ENCODE results near the gene CD36.
A peak's percentile ranks its signal among the peaks of the same experiment; 100 is the strongest.

The CD36 gene

DNA sequence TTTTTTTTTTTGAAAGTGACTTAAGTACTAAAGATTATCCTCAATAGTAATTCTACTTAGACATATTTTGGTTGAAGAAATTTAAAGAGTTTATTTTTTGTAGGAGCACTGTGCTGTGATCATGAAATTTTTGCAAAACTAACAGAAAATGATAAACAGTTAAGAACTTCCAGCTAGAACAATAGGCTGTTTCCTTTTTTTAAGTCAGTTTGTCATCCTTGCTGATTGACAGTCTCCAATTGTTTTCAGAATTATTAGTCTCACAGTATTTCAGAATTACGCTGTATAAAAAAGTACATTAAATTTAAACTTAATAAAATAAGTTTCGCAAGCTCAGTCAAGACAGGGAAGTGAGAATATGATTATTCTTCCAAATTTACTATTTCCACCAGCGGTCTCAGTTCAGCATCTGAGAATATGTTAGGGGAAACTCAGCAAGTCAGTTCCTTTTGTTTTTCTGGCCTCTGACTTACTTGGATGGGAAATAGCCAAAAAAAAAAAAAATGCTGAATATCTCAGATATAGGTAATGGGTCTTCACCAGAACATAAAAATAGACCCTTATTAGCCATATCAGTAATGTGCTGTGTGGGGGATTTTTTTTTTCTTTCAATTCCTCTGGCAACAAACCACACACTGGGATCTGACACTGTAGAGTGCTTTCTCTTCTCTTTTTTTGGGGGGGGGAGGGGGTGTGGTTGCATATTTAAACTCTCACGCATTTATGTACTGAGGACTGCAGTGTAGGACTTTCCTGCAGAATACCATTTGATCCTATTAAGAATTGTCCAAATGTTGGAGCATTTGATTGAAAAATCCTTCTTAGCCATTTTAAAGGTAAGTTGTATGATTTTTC is at the start of gene CD36:
CD36 (plus strand) TSS at position 732 of the 855 bp plus-strand sequence. CDS start 8,099 bp downstream, outside the sequence.
- DNase-seq: peak; percentile 1

DNA sequence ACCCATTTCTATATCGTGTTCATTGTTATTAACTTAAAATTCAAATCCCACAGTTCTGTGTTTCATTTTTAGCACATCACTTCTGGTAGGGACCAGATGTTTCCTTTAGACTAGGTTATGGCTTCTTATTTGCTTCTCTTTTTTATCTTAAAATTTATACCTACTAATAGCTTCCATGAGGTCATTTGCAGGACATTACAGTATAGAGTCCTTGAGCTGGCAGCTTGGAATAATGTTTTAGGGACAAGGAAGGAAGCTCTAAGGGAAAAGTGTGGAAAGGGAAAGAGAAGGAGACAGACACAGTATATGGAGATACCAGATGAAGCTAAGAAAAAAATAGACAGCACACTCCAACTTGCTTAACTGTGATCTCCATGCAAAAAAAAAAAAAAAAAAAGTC is 48.8 kb upstream of the CD36 start:
- no peak for DNase-seq

DNA sequence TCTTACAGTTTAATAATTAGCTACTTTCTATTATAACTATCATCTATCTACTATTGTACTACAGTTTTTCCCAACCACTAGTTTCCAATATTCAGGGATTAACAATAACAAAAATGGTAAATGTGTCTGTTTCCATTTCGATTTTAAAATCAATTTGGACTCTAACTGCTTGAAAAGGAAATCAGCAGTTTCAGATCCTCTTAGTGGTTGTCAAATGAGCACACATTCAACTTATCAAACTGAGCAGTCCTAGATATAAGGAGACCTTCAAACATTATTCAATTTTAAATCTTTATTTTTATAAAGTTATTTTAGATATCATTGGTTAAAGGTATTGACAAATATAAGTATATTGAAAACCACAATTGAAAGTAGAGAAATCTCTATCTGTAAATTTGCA is 46.8 kb upstream of the CD36 start:
- no peak for DNase-seq

DNA sequence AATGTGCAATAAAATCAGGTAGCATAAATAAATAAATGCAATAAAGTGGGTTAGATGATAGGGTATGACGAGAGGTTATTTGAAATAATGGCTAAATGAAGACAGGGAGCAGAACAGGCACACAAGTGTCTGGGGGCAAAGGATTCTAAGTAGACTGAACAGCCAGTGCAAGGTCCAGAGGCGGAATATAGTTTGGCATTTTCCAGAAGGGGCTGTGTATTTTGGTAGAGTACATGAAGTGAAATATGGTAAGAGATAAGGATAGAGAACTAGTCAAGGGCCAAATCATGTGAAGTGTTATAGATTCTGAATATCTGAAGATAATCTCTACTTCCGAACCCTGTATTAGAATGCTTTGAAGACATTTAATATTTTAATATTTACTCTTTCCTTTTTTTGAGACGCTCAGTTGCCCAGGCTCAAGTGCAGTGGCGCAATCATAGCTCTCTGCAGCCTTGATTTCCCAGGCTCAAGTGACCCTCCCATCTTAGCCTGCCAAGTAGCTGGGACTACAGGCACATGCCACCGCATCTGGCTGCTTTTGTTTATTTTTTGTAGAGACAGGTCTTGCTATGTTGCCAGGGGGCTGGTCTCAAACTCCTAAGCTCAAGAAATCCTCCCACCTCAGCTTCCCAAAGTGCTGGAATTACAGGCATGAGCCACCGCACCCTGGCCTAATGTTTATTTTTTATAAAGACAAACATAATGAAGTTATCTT is 44.4 kb upstream of the CD36 start:
- no peak for DNase-seq

DNA sequence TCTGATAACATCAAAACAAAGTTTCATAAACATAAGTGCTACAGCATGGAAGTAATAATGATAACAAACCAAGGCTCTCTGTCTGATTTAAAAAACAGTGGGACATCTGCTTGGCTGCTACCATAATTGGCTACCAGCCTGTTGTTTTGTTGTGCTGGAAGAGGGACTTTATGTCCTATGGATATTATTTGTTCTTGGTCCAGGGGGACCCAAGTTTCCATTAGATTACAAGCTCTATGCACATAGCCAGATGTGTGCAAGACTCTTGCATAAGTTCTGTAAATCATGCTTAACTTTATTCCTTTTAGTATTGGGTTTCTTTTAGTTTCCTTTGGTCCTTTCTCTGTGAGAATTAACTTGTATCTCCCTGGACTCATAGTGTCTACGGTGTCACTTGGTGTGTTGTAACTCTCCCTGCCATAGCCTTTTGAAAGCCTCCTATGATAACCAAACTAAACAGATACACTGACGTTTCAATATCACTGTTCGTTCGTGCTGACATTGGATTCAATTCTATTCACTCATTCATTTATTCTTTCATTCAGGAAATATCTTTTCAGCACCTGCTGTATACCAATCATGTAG is 41.4 kb upstream of the CD36 start:
- DNase-seq: no peak

DNA sequence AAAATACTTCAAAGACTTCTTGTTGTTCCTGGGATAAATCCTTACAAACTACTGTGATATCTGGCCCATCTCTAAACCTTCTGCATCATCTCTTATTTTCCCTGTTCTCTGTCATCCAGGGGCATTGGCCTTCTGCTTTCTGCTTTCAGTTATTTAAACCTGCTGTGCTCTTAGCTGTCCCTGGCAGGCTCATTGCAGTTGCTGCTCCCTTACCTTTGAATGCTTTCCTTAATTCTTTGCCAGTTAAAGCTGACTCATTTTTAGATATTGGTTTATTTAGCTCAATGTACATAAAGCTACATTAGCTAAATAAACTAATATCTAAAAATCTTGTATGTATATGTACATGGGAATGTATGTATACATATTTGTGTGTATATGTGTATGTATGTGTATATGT is 40.6 kb upstream of the CD36 start:
- DNase-seq: no peak

DNA sequence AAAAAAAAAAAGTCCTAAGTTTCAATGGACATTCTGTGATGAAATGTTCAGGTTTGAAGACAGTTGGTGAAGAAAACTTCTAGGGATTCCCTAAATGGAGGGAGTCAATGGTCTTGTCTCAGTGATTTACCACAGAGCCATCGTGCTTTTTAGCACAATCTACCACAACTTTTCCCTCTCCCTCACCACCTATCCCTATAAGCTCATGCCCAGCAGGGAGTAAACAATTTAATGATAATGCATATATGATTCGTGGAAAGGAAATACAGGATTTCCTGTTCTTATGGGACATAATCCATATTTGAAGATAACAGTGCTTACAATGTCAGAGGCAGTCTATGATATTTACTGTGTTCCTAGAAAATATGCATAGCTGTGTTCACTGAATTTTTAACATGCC is 38.4 kb upstream of the CD36 start:
- no peak for DNase-seq

DNA sequence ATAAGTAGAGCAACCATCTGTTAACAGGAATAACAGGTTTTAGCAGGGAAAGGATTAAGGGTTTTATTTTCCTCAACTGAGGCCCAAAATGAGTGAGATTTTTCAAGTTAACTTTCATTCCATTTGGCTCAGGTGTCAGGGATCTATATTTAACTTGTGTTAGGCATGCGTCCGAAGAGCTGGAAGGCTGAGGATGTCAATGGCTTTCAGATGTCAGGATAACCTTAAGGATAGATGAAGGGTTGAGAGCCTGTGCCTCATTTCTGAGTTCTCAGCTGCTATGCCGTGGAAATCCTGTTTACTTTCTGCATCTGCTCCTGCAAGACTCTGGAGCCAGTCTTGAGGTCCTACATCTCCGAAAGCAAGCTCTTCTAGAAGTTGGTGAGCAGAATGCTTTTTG is 36.4 kb upstream of the CD36 start:
- DNase-seq: no peak

DNA sequence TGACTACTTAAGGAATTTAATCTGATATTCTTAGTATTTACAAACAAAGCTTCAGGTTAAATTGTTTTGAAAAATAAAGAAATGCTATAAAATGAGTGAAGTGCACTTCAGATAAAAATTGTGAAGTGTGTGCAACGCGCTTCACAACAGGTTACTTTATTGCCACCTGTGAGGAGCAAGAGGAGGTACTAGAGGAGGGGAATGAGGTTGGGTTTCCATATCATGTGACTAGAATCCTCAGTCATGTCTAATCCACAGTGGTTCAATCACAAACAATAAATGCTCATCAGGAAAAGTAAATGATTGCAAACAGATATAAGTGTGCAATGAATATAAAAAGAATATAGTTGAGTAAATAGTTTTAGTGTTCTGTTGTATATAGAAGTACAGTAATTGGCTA is 34.5 kb upstream of the CD36 start:
- DNase-seq: no peak

DNA sequence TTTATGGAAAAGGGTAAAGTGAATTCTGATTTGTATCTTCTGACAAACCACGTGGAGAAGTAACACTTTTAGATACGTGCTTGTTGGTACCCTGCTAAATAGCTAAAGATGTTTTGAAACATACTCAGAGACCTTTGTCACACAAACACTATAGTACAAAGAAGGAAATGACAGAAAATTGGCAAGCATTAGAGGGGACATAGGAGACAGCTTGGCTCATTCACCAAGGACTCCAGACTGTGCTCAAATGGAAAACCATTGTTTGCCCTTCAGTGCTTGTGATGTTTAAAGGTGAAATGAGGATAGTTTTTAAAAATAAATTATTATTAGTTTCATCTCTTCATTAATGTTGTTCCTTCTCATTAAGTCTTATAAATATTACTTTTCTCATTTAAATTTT is 34.0 kb upstream of the CD36 start:
- no peak for DNase-seq

DNA sequence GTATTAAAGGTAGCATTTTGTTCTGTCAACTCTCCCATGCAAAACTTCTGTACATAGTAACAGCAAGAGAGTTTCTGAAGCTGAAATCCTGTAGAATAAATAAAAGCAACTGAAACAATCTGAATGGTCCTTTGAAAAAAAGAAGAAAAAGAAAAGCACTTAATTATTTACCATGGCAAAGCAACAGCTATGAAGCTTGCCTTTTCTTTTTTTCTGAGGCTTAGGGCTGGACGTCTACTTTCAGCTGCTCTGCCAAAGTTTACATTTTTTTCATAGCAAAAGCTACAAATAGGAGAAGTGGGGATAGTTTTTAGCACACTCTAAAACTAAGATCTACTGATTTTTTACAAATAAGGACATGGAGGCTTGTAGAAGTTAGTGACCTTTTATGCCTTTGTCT is 31.3 kb upstream of the CD36 start:
- DNase-seq: no peak

DNA sequence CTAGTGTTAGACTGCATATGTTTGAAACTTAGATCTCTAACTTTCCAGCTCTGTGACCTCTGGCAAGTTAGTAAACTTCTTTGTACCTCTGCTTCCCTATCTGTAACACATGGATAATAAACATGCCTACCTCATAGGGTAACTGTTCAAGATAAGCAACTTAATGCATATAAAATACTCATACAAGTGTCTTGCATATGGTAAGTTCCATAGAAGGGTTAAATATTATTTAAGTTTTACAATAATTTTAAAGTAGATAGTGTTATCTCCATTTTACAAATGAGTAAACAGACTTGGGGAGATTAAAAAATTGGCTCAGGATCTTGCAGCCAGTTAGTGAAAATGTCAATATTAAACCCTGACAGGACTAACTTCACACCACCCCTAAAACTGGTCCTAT is 30.1 kb upstream of the CD36 start:
- no peak for DNase-seq

DNA sequence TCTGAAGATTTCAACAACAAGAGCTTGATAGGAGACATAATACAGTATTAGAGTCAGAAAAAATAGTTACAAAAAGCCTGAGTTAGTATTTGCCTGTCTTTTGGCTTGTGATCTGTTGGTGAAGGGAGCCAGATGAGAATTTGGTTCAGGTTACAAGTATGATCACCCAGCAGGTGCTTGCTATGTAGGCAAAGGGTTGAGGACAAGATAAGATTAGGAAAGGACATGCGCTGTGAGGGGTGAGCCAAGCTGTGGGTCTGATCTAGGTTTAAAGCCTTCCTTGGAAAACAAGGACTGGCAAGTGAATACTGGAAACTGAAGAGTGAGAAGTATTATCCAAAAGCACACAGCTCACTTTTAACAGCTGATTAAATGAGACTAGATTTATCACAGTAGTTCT is 28.7 kb upstream of the CD36 start:
- DNase-seq: no peak

DNA sequence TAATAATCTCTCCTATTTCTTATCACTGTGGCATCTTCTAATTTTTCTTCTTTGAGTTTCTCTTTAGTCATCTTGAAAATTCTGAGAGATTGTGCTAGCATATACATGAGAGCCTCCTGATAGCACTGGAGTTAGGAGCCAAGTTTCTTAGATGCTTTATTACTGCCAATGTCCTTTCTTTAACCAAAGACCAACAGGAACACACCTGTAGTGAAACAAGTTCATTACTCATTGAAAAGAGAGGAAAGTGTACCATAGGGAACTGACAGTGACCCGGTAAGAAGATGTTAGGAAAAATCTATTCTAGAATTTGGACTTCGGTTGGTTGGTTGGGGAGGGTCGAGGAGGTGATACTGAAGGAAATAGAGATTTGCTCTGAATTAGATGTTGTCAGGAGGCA is 27.1 kb upstream of the CD36 start:
- DNase-seq: no peak

DNA sequence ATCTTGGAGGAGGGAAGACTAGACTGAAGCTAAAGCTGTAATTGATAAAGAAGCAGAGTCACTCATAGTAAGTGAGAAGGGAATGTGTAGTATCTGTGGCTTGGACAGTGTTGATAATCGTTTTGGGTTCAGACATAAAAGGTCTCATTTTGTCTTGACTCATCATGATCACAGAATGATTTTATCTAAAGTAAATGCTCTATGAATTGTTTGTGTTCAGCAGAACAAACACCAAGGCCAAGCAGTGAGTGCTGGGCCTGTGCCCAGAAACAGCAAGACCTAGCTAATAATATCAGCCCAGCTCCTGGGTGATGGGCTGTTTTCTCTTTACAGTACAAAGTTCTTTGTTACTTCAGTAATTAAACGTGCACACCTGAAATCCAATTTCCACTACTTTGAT is 26.7 kb upstream of the CD36 start:
- no peak for DNase-seq

DNA sequence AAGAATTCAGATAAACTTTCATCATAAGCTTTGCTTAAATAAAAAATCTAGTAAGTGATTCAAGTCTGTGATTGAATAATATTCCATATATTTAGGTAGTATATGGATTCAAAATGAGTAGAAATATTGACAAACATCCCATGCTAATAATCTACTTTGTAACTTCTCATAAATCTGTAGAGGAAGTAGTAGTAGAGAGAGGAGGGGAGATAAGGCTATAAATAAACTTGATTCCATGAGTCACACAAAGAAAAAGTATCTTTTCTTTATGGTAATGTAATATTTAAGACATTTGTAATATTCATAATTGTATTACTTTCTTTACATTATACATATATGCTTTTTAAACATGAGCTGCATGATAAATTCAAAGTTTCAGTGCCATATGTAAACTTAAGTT is 25.6 kb upstream of the CD36 start:
- no peak for DNase-seq

DNA sequence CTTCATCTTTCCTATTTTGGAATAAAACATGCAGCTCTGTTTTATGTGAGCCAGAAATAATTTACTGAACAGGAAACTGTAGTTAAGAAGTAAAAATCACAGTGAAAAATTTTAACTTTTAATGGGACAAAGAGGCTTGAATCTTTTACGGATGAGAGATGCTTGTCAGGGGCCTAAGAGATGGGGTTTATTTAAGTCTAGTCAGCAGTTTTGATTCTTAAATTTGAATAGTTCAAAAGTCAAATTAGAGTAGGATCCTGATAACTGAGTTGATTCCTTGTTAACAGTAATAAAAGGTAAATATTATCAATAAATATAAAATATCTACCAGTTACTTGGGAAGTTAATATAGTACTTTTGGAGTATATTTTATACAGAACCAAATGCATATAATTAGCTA is 24.9 kb upstream of the CD36 start:
- DNase-seq: no peak

DNA sequence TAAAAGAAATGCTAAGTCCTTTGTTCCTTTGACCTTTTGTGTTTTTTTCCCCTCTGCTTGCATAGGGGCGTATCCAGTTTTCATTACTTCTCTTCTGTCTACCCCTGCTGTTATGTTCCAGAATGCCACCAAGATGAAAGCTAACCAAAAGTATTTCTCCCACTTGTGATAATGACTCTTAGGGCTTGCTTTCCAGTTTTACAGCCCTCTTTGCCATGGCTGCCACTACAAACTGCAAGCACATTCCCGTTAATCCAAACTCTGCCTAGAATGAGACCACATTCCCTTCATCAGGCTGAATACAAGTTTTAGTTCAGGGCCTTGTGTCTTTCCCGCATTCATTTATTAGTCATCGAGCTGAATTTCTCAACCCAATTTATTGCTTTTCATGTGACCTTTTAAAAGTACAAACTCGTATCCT is 23.6 kb upstream of the CD36 start:
- DNase-seq: no peak

DNA sequence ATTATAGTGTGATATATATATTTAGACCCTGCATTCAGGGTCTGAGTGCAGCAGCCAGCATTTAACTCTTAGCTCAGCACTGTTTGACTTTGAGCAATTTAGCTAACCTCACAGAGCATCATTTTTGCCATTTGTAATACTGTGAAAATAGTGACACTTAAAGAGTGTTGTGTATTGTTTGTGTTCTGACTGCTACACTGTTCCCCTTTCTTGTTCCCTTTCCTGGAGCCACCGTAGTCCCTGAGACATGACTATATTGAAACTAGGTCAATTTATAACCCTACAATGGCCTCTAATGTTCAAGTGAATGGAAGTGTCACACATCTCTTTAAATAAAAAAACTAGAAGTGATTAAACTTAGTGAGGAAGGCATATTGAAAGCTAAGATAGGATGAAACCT is 20.3 kb upstream of the CD36 start:
- DNase-seq: peak; percentile 1

DNA sequence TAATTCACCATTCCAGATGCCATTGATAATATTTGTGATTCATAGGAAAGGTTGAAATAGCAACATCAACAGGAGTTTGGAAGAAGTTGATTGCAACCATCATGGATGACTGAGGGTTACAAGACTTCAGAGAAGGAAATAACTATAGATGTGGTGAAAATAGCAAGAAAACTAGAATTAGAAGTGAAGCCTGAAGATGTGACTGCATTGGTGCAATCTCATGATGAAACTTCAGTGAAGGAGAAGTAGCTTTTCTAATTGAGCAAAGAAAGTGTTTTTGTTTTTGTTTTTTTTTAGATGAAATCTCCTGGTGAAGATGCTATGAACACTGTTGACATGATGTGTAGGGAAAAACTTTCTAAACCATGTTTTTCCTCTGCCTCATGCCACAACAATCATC is 18.7 kb upstream of the CD36 start:
- DNase-seq: no peak

DNA sequence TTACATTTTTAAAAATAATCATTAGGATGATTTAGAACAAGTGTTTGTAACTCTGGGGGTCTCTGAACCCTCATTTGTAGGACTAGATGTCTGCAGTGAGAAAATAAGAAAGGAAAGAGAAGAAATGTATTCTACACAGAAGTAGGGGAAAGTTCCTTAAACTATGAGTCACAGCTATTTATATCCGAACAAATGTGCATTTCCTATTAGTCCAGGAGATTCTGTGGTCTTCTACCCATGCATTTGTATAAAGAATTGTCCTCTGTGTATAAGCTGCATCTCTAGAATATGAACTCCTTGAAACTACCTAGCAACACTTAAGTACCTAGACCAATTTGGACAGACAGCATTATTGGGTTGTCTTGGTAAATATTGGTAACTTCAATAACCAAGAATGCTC is 15.9 kb upstream of the CD36 start:
- DNase-seq: no peak

DNA sequence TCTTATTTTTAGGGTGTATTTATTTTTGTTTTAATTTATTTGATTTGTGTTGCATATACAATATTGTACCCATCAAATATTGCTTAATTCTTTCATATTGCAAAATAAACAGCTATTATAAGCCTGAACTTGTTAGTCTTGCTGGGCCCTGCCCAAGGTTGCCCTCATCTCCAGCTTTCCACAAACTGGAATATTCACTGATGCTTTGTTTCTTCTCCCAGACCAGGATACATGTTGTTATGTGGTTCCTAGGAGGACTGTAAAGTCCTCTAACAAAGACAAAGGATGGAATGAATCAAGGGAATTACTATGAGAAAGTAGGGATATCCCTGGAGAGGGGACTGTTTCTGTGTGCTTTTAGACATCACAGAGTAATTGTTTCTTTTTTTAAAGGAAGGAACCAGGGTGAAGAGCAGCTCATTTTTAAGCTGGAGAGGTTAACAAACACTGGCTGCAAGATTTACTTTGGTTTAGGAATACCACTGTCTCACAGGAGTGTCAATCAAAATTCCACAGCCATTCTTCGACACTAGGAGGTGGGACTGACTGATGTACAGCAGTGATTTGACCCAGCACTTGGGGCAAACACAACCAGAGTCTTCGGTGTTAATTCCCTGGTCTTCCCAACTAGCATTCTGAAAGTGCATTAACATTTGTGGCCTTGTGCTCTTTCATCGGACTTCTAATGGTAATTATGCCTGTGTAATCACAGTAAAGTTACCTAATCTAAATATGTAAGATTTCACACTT is 14.8 kb upstream of the CD36 start:
- no peak for DNase-seq

DNA sequence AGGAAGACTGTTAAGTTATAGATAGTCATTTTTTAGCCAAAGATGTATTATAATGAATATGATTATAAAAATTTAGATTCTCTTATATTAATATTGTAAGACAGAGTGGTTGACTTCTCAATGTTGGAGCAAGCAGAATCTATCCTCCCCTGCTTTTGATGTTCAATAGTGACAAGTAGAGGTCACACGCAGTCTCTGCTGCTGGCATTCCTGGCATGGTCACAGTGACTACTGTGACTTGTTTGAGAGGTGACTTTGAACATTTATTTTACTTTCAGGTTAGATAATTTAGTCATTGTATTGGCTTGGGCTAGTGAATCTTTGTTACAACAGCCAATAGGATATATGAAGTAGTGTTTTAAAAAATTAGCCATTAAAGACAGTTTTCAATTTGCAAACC is 13.7 kb upstream of the CD36 start:
- DNase-seq: no peak

DNA sequence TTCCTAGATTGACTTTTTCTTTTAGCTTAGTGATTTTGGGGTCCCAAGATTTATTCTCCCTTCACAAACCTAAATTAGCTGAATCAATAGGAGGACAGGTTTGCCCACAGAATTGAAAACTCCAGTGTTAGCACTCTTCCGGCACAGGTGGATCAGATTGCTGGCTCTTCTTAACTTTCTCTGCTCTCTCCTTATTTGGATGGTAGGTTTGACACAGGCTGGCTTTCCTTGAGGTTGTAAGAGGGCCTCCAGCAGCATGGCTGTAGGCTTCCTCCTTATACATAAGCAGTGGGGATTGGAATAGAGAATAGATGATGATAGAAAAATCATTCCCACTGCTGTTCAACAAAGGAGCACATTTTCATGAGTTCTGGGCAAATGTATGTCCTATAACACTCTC is 9.4 kb upstream of the CD36 start:
- DNase-seq: no peak

All from CD4-positive, alpha-beta T cell treated with Interleukin-21 for 1 hour (primary cell).